Neural cell (in vitro differentiated cells): ENCODE measurements around the gene DCLK3. TPM values are rescaled to one million over a fixed set of nuclear protein-coding genes. Genes with fewer than 3 reads are reported as not detected.

Source experiments
- H2AFZ ChIP-seq: fragments of 200-600, 300-800 bp; sonication (generic), shearing (Covaris generic); 2 replicates; pipeline ENCODE4 v1.6.0; 2014; ENCODE audit warnings: low read depth, mild to moderate bottlenecking, antibody characterized with exemption, low read length, moderate library complexity
- H3F3A ChIP-seq: fragments of 200-600 bp; shearing (Covaris generic); 2 replicates; pipeline ENCODE4 v1.6.1; 2016; ENCODE audit warnings: mild to moderate bottlenecking, moderate library complexity, mixed read lengths, antibody characterized with exemption, low read length; ENCODE audit not compliant: insufficient read depth, poor library complexity, severe bottlenecking
- H3K27ac ChIP-seq: fragments of 200-600, 300-800 bp; sonication (generic), shearing (Covaris generic); 2 replicates; pipeline ENCODE4 v1.5.1; 2014; ENCODE audit warnings: mild to moderate bottlenecking, low read length, moderate library complexity
- H3K27me3 ChIP-seq: fragments of 300-800, 200-600 bp; sonication (generic), shearing (Covaris generic); 2 replicates; pipeline ENCODE4 v1.6.0; 2014; ENCODE audit warnings: mild to moderate bottlenecking, low read depth, low read length, moderate library complexity; ENCODE audit not compliant: insufficient read depth
- H3K36me3 ChIP-seq: fragments of 300-800, 200-600 bp; sonication (generic), shearing (Covaris generic); 2 replicates; pipeline ENCODE4 v1.5.1; 2014; ENCODE audit warnings: mild to moderate bottlenecking, antibody characterized with exemption, low read length, moderate library complexity; ENCODE audit not compliant: insufficient read depth
- H3K4me2 ChIP-seq: fragments of 300-800, 200-600 bp; sonication (generic), shearing (Covaris generic); 2 replicates; pipeline ENCODE4 v1.6.0; 2014; ENCODE audit warnings: mild to moderate bottlenecking, low read length
- H3K4me3 ChIP-seq: fragments of 300-800, 200-600 bp; sonication (generic), shearing (Covaris generic); 2 replicates; pipeline ENCODE4 v1.5.1; 2014; ENCODE audit warnings: mild to moderate bottlenecking, low read length, moderate library complexity
- H3K79me2 ChIP-seq: fragments of 200-600 bp; shearing (Covaris generic); replicated peaks from 2 replicates; pipeline ENCODE4 v1.6.0; 2014; ENCODE audit warnings: mild to moderate bottlenecking, low read length, moderate library complexity; ENCODE audit not compliant: insufficient read depth
- H3K9ac ChIP-seq: fragments of 300-800, 200-600 bp; sonication (generic), shearing (Covaris generic); 2 replicates; pipeline ENCODE4 v1.6.1; 2016; ENCODE audit warnings: mild to moderate bottlenecking, low read length, mixed read lengths
- H3K9me2 ChIP-seq: fragments of 200-600 bp; shearing (Covaris generic); 2 replicates; pipeline ENCODE4 v1.6.1; 2016; ENCODE audit warnings: mild to moderate bottlenecking, low read length, mixed read lengths; ENCODE audit not compliant: insufficient read depth
- H3K9me3 ChIP-seq: fragments of 200-600, 300-800 bp; sonication (generic), shearing (Covaris generic); 2 replicates; pipeline ENCODE4 v1.6.1; 2016; ENCODE audit warnings: mild to moderate bottlenecking, mixed run types, low read length, moderate library complexity, mixed read lengths
- H4K20me1 ChIP-seq: fragments of 200-600 bp; shearing (Covaris generic); 2 replicates; pipeline ENCODE4 v1.6.1; 2016; ENCODE audit warnings: mild to moderate bottlenecking, mixed run types; ENCODE audit not compliant: insufficient read depth
- EP300 ChIP-seq: fragments of 450-650 bp; conservative IDR thresholded peaks from 2 replicates; pipeline ENCODE4 v1.6.1; 2014; ENCODE audit warnings: antibody characterized with exemption, mild to moderate bottlenecking, moderate library complexity; ENCODE audit not compliant: poor library complexity, severe bottlenecking
- EZH2 ChIP-seq: fragments of 200-600, 300-800 bp; shearing (Covaris generic), sonication (generic); IDR thresholded peaks from 2 replicates; pipeline ENCODE4 v1.6.1; 2014; ENCODE audit warnings: antibody characterized with exemption, low read length, borderline replicate concordance, mild to moderate bottlenecking; ENCODE audit not compliant: insufficient read depth, poor library complexity, severe bottlenecking
- MXI1 ChIP-seq: fragments of 450-650 bp; conservative IDR thresholded peaks from 2 replicates; pipeline ENCODE4 v1.6.1; 2014; ENCODE audit warnings: antibody characterized with exemption, mild to moderate bottlenecking; ENCODE audit not compliant: poor library complexity, severe bottlenecking
- POLR2AphosphoS5 ChIP-seq: IDR thresholded peaks from 2 replicates; pipeline ENCODE4 v1.6.1; 2012
- RAD21 ChIP-seq: fragments of 450-650 bp; conservative IDR thresholded peaks from 2 replicates; pipeline ENCODE4 v1.6.1; 2014; ENCODE audit warnings: antibody characterized with exemption, mild to moderate bottlenecking, moderate library complexity
- SMC3 ChIP-seq: fragments of 450-650 bp; conservative IDR thresholded peaks from 2 replicates; pipeline ENCODE4 v1.6.1; 2014; ENCODE audit warnings: antibody characterized with exemption, mild to moderate bottlenecking, moderate library complexity; ENCODE audit not compliant: poor library complexity
- TAF1 ChIP-seq: IDR thresholded peaks from 2 replicates; pipeline ENCODE4 v1.6.1; 2012; ENCODE audit warnings: low read depth
- polyA plus RNA-seq: library from polyadenylated mRNA; depleted of rRNA; stranded (reverse); fragments of >200 nt; gene quantifications from 2 replicates; pipeline ENCODE4 v1.2.3, GENCODE V29; 2014
- TF ChIP-seq, protein P1 (sequence below): fragments of 450-650 bp; IDR thresholded peaks from 2 replicates; pipeline ENCODE4 v1.5.1; 2014; ENCODE audit warnings: antibody characterized with exemption, mild to moderate bottlenecking, moderate library complexity; ENCODE audit not compliant: poor library complexity, severe bottlenecking
- TF ChIP-seq, protein P2 (sequence below): IDR thresholded peaks from 2 replicates; pipeline ENCODE4 v1.6.1; 2012; ENCODE audit warnings: borderline replicate concordance

DCLK3 gene
- polyA plus RNA-seq, 1 donor from 2014 or later = 1.5 TPM

DNA sequence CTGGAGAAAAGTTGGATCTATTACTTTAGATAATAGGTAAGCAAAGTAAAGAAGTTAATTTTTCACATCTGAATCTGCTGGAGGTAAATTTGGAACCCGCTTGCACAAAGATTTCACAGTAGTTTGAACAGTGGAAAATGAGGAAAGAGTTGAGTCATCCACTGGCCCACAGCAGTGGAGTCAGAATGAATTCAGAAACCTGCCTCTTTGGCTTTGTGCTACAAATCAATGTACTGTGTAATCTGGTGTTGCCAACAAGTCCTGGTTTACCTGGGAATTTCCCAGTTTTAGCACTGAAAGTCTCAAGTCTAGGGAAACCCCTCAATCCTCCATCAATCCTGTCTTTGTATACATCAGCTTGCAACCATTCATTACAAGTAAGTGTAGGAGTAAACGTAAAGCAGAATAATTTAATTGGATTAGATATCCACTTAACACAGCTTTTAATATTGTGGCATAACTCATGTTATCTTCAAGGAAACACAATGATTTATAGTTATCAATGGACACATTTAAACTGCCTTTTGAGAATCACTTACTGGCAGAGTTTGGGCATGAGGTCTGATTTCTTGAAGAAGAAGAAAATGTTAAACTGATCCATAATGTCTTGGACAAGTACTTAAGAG is 100.6 kb downstream of the DCLK3 start:
- Histone ChIP-seq H3K4me2 (no peak overlapping the region), H2AFZ (no peak overlapping the region), H3K27me3 (no peaks in the 10 kb centered on the region), H3F3A (no peaks in the 10 kb centered on the region), H3K36me3 (no peaks in the 10 kb centered on the region), H3K9me3 (no peaks in the 10 kb centered on the region), H3K27ac (no peak overlapping the region), H4K20me1 (no peaks in the 10 kb centered on the region), H3K9me2 (no peaks in the 10 kb centered on the region), H3K4me3 (no peak overlapping the region), H3K9ac (no peak overlapping the region), H3K79me2 (no peaks in the 10 kb centered on the region)
- TF ChIP-seq RAD21 = no peak
- TF ChIP-seq SMC3 = no peak
- no peak for TF ChIP-seq POLR2AphosphoS5
- no peak for TF ChIP-seq MXI1
- TF ChIP-seq EZH2 = no peak
- TF ChIP-seq, protein P1, sequence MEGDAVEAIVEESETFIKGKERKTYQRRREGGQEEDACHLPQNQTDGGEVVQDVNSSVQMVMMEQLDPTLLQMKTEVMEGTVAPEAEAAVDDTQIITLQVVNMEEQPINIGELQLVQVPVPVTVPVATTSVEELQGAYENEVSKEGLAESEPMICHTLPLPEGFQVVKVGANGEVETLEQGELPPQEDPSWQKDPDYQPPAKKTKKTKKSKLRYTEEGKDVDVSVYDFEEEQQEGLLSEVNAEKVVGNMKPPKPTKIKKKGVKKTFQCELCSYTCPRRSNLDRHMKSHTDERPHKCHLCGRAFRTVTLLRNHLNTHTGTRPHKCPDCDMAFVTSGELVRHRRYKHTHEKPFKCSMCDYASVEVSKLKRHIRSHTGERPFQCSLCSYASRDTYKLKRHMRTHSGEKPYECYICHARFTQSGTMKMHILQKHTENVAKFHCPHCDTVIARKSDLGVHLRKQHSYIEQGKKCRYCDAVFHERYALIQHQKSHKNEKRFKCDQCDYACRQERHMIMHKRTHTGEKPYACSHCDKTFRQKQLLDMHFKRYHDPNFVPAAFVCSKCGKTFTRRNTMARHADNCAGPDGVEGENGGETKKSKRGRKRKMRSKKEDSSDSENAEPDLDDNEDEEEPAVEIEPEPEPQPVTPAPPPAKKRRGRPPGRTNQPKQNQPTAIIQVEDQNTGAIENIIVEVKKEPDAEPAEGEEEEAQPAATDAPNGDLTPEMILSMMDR = no peak

DNA sequence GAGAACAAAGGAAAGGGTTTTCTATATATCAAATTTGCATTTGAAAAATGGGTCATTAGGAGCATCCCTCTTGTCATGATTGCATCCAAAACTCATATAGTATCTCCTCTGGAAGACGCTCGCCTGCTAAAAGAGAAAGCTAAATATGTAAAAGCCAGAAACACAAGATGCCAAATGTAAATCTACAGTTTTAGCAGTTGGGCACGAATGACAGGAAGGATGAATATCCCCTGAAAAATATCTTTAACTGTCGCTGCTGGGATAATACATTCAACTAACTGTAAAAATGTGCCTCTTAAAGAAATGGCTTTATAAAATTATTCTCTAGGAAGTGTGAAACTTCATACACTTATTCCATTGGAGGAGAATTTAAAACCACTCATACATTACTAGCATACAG is 101.7 kb downstream of the DCLK3 start:
- no peak overlapping the region for H2AFZ ChIP-seq
- no peak for TF ChIP-seq POLR2AphosphoS5
- no peak for TF ChIP-seq TAF1
- TF ChIP-seq, protein P1 = no peak
- no peak for TF ChIP-seq MXI1
- TF ChIP-seq SMC3 = no peak
- TF ChIP-seq EP300 = no peak
- TF ChIP-seq EZH2 = no peak
- TF ChIP-seq, protein P2, sequence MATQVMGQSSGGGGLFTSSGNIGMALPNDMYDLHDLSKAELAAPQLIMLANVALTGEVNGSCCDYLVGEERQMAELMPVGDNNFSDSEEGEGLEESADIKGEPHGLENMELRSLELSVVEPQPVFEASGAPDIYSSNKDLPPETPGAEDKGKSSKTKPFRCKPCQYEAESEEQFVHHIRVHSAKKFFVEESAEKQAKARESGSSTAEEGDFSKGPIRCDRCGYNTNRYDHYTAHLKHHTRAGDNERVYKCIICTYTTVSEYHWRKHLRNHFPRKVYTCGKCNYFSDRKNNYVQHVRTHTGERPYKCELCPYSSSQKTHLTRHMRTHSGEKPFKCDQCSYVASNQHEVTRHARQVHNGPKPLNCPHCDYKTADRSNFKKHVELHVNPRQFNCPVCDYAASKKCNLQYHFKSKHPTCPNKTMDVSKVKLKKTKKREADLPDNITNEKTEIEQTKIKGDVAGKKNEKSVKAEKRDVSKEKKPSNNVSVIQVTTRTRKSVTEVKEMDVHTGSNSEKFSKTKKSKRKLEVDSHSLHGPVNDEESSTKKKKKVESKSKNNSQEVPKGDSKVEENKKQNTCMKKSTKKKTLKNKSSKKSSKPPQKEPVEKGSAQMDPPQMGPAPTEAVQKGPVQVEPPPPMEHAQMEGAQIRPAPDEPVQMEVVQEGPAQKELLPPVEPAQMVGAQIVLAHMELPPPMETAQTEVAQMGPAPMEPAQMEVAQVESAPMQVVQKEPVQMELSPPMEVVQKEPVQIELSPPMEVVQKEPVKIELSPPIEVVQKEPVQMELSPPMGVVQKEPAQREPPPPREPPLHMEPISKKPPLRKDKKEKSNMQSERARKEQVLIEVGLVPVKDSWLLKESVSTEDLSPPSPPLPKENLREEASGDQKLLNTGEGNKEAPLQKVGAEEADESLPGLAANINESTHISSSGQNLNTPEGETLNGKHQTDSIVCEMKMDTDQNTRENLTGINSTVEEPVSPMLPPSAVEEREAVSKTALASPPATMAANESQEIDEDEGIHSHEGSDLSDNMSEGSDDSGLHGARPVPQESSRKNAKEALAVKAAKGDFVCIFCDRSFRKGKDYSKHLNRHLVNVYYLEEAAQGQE = no peak
- TF ChIP-seq RAD21 = no peak
- H3K27ac ChIP-seq = no peak overlapping the region
- H3K27me3 ChIP-seq = no peaks in the 10 kb centered on the region
- no peak overlapping the region for H3K4me2 ChIP-seq
- no peaks in the 10 kb centered on the region for H3F3A ChIP-seq
- no peaks in the 10 kb centered on the region for H3K9me2 ChIP-seq
- no peaks in the 10 kb centered on the region for H4K20me1 ChIP-seq
- no peak overlapping the region for H3K4me3 ChIP-seq
- no peaks in the 10 kb centered on the region for H3K36me3 ChIP-seq
- H3K9me3 ChIP-seq = no peaks in the 10 kb centered on the region
- no peaks in the 10 kb centered on the region for H3K79me2 ChIP-seq
- H3K9ac ChIP-seq = no peak overlapping the region

Other genes with a start within 250 kb of the DCLK3 start
- 11.6 and 15.5 TPM in 2 replicates for gene TRANK1, start 180.5 kb upstream of the DCLK3 start, polyA plus RNA-seq
- 38.1 and 41.4 TPM in 2 replicates for gene EPM2AIP1, start 228.6 kb upstream of the DCLK3 start, polyA plus RNA-seq
- gene MLH1, start 229.0 kb upstream of the DCLK3 start, polyA plus RNA-seq = 73.7 and 76.1 TPM in 2 replicates